Neural cell (in vitro differentiated cells): ENCODE measurements around the gene ARHGEF11. TPM values are rescaled to one million over a fixed set of nuclear protein-coding genes. Genes with fewer than 3 reads are reported as not detected.

Experiments used
- H2AFZ ChIP-seq: fragments of 200-600, 300-800 bp; sonication (generic), shearing (Covaris generic); 2 replicates; pipeline ENCODE4 v1.6.0; 2014; ENCODE audit warnings: low read depth, mild to moderate bottlenecking, antibody characterized with exemption, low read length, moderate library complexity
- H3F3A ChIP-seq: fragments of 200-600 bp; shearing (Covaris generic); 2 replicates; pipeline ENCODE4 v1.6.1; 2016; ENCODE audit warnings: mild to moderate bottlenecking, moderate library complexity, mixed read lengths, antibody characterized with exemption, low read length; ENCODE audit not compliant: insufficient read depth, poor library complexity, severe bottlenecking
- H3K27ac ChIP-seq: fragments of 200-600, 300-800 bp; sonication (generic), shearing (Covaris generic); 2 replicates; pipeline ENCODE4 v1.5.1; 2014; ENCODE audit warnings: mild to moderate bottlenecking, low read length, moderate library complexity
- H3K27me3 ChIP-seq: fragments of 300-800, 200-600 bp; sonication (generic), shearing (Covaris generic); 2 replicates; pipeline ENCODE4 v1.6.0; 2014; ENCODE audit warnings: mild to moderate bottlenecking, low read depth, low read length, moderate library complexity; ENCODE audit not compliant: insufficient read depth
- H3K36me3 ChIP-seq: fragments of 300-800, 200-600 bp; sonication (generic), shearing (Covaris generic); 2 replicates; pipeline ENCODE4 v1.5.1; 2014; ENCODE audit warnings: mild to moderate bottlenecking, antibody characterized with exemption, low read length, moderate library complexity; ENCODE audit not compliant: insufficient read depth
- H3K4me2 ChIP-seq: fragments of 300-800, 200-600 bp; sonication (generic), shearing (Covaris generic); 2 replicates; pipeline ENCODE4 v1.6.0; 2014; ENCODE audit warnings: mild to moderate bottlenecking, low read length
- H3K4me3 ChIP-seq: fragments of 300-800, 200-600 bp; sonication (generic), shearing (Covaris generic); 2 replicates; pipeline ENCODE4 v1.5.1; 2014; ENCODE audit warnings: mild to moderate bottlenecking, low read length, moderate library complexity
- H3K79me2 ChIP-seq: fragments of 200-600 bp; shearing (Covaris generic); replicated peaks from 2 replicates; pipeline ENCODE4 v1.6.0; 2014; ENCODE audit warnings: mild to moderate bottlenecking, low read length, moderate library complexity; ENCODE audit not compliant: insufficient read depth
- H3K9ac ChIP-seq: fragments of 300-800, 200-600 bp; sonication (generic), shearing (Covaris generic); 2 replicates; pipeline ENCODE4 v1.6.1; 2016; ENCODE audit warnings: mild to moderate bottlenecking, low read length, mixed read lengths
- H3K9me2 ChIP-seq: fragments of 200-600 bp; shearing (Covaris generic); 2 replicates; pipeline ENCODE4 v1.6.1; 2016; ENCODE audit warnings: mild to moderate bottlenecking, low read length, mixed read lengths; ENCODE audit not compliant: insufficient read depth
- H3K9me3 ChIP-seq: fragments of 200-600, 300-800 bp; sonication (generic), shearing (Covaris generic); 2 replicates; pipeline ENCODE4 v1.6.1; 2016; ENCODE audit warnings: mild to moderate bottlenecking, mixed run types, low read length, moderate library complexity, mixed read lengths
- H4K20me1 ChIP-seq: fragments of 200-600 bp; shearing (Covaris generic); 2 replicates; pipeline ENCODE4 v1.6.1; 2016; ENCODE audit warnings: mild to moderate bottlenecking, mixed run types; ENCODE audit not compliant: insufficient read depth
- EP300 ChIP-seq: fragments of 450-650 bp; conservative IDR thresholded peaks from 2 replicates; pipeline ENCODE4 v1.6.1; 2014; ENCODE audit warnings: antibody characterized with exemption, mild to moderate bottlenecking, moderate library complexity; ENCODE audit not compliant: poor library complexity, severe bottlenecking
- EZH2 ChIP-seq: fragments of 200-600, 300-800 bp; shearing (Covaris generic), sonication (generic); IDR thresholded peaks from 2 replicates; pipeline ENCODE4 v1.6.1; 2014; ENCODE audit warnings: antibody characterized with exemption, low read length, borderline replicate concordance, mild to moderate bottlenecking; ENCODE audit not compliant: insufficient read depth, poor library complexity, severe bottlenecking
- MXI1 ChIP-seq: fragments of 450-650 bp; conservative IDR thresholded peaks from 2 replicates; pipeline ENCODE4 v1.6.1; 2014; ENCODE audit warnings: antibody characterized with exemption, mild to moderate bottlenecking; ENCODE audit not compliant: poor library complexity, severe bottlenecking
- POLR2AphosphoS5 ChIP-seq: IDR thresholded peaks from 2 replicates; pipeline ENCODE4 v1.6.1; 2012
- RAD21 ChIP-seq: fragments of 450-650 bp; conservative IDR thresholded peaks from 2 replicates; pipeline ENCODE4 v1.6.1; 2014; ENCODE audit warnings: antibody characterized with exemption, mild to moderate bottlenecking, moderate library complexity
- REST ChIP-seq: IDR thresholded peaks from 2 replicates; pipeline ENCODE4 v1.6.1; 2012; ENCODE audit warnings: borderline replicate concordance
- SMC3 ChIP-seq: fragments of 450-650 bp; conservative IDR thresholded peaks from 2 replicates; pipeline ENCODE4 v1.6.1; 2014; ENCODE audit warnings: antibody characterized with exemption, mild to moderate bottlenecking, moderate library complexity; ENCODE audit not compliant: poor library complexity
- TAF1 ChIP-seq: IDR thresholded peaks from 2 replicates; pipeline ENCODE4 v1.6.1; 2012; ENCODE audit warnings: low read depth
- polyA plus RNA-seq: library from polyadenylated mRNA; depleted of rRNA; stranded (reverse); fragments of >200 nt; gene quantifications from 2 replicates; pipeline ENCODE4 v1.2.3, GENCODE V29; 2014
- TF ChIP-seq, protein P1 (sequence below): fragments of 450-650 bp; IDR thresholded peaks from 2 replicates; pipeline ENCODE4 v1.5.1; 2014; ENCODE audit warnings: antibody characterized with exemption, mild to moderate bottlenecking, moderate library complexity; ENCODE audit not compliant: poor library complexity, severe bottlenecking

The ARHGEF11 gene
- polyA plus RNA-seq, 1 donor from 2014 or later: 33.2 TPM

DNA sequence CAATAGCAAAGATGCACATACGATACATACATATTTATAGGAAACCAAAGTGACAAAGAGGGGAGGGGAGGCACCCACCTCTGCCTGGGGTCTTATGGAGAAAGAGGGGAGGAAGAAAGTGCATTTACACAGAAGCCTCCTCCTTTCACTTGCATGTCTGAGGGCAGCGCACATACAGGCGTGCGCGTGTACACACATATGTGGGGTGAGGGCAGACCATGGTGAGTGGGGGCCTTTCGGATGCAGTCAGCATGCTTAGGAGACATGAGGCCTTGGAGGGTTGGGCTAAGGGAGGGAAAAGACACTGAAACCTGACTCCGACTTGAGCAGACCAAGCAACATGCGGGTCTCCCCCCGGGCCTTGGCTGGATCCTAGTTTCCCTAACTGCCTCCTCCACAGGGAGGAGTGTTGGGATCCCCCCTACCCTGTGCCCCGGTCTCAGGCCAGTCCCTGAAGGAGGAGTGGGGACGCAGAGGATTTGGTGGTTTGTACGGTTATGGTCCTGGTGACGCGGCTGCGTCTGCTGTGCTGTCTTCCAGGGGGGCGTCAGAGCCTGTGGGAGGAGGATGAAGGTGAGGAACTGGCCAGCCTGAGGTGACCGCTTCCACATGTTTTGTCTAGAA lies 109.9 kb downstream of the ARHGEF11 start:
- H3K27ac ChIP-seq: no peak overlapping the region
- H3K27me3 ChIP-seq: no peaks in the 10 kb centered on the region
- H3K9me3 ChIP-seq: no peaks in the 10 kb centered on the region
- H3K36me3 ChIP-seq: no peaks in the 10 kb centered on the region
- H3K9ac ChIP-seq: no peak overlapping the region
- H3K4me2 ChIP-seq: no peak overlapping the region
- H3K4me3 ChIP-seq: no peak overlapping the region
- H4K20me1 ChIP-seq: no peaks in the 10 kb centered on the region
- TF ChIP-seq TAF1 (no peak), RAD21 (no peak), EP300 (no peak), MXI1 (no peak), EZH2 (no peak), POLR2AphosphoS5 (no peak), SMC3 (no peak), REST (no peak)
- TF ChIP-seq, protein P1, sequence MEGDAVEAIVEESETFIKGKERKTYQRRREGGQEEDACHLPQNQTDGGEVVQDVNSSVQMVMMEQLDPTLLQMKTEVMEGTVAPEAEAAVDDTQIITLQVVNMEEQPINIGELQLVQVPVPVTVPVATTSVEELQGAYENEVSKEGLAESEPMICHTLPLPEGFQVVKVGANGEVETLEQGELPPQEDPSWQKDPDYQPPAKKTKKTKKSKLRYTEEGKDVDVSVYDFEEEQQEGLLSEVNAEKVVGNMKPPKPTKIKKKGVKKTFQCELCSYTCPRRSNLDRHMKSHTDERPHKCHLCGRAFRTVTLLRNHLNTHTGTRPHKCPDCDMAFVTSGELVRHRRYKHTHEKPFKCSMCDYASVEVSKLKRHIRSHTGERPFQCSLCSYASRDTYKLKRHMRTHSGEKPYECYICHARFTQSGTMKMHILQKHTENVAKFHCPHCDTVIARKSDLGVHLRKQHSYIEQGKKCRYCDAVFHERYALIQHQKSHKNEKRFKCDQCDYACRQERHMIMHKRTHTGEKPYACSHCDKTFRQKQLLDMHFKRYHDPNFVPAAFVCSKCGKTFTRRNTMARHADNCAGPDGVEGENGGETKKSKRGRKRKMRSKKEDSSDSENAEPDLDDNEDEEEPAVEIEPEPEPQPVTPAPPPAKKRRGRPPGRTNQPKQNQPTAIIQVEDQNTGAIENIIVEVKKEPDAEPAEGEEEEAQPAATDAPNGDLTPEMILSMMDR: no peak
- no peaks in the 10 kb centered on the region for H3K79me2 ChIP-seq
- H3K9me2 ChIP-seq: no peaks in the 10 kb centered on the region
- H2AFZ ChIP-seq: no peak overlapping the region
- no peaks in the 10 kb centered on the region for H3F3A ChIP-seq

GRCh38 chr1:156933136-156933535 lies 112.4 kb downstream of the ARHGEF11 start:
- no peaks in the 10 kb centered on the region for H3K9me3 ChIP-seq

More at GRCh38 chr1:156933136-156933535, 112.4 kb downstream of the ARHGEF11 start:
- Histone ChIP-seq H3F3A (no peaks in the 10 kb centered on the region), H3K36me3 (no peaks in the 10 kb centered on the region), H3K4me3 (no peak overlapping the region), H4K20me1 (no peaks in the 10 kb centered on the region), H3K79me2 (no peaks in the 10 kb centered on the region), H3K4me2 (no peak overlapping the region), H2AFZ (no peak overlapping the region), H3K27me3 (peaks cover 7% of the 10 kb centered on the region), H3K27ac (no peak overlapping the region), H3K9ac (no peak overlapping the region), H3K9me2 (no peaks in the 10 kb centered on the region)
- TF ChIP-seq REST: no peak
- TF ChIP-seq SMC3: no peak
- no peak for TF ChIP-seq EZH2
- TF ChIP-seq POLR2AphosphoS5: no peak
- TF ChIP-seq TAF1: no peak
- no peak for TF ChIP-seq RAD21
- no peak for TF ChIP-seq MXI1
